BJ (cell line): ENCODE data around the gene NEGR1. TPM values are rescaled to one million over a fixed set of nuclear protein-coding genes. Genes with fewer than 3 reads are reported as not detected.

Source experiments
- CTCF ChIA-PET: fragments of 350-600 bp; formaldehyde crosslinking; extraction: SDS; loops from one replicate; lab custom pipeline; 2021; ENCODE audit warnings: antibody characterized with exemption, inconsistent platforms; lab: Yijun Ruan, JAX
- POLR2A ChIA-PET: fragments of 300-600 bp; sonication (Branson Sonifier 250); formaldehyde crosslinking; extraction: SDS; loops from one replicate; lab custom pipeline; 2021; ENCODE audit warnings: antibody characterized with exemption; lab: Charles Lee
- DNase-seq: peaks from one replicate; pipeline ENCODE4 v3.0.0-alpha.2; 2011; ENCODE audit warnings: low read depth
- H3K27me3 ChIP-seq: 2 replicates; pipeline ENCODE4 v1.6.0; 2011; ENCODE audit warnings: low read length; ENCODE audit not compliant: control insufficient read depth, insufficient read depth
- H3K36me3 ChIP-seq: 2 replicates; pipeline ENCODE4 v1.5.1; 2011; ENCODE audit warnings: low read length; ENCODE audit not compliant: control insufficient read depth, insufficient read depth
- H3K4me3 ChIP-seq: 2 replicates; pipeline ENCODE4 v1.5.1; 2011; ENCODE audit warnings: low read depth, mild to moderate bottlenecking, control low read depth, low read length
- polyA plus RNA-seq: library from polyadenylated mRNA; depleted of rRNA; stranded (reverse); fragments of >200 nt; gene quantifications from 2 replicates; pipeline ENCODE4 v1.2.3, GENCODE V29; 2011
- TF ChIP-seq, protein P1 (sequence below): IDR thresholded peaks from 2 replicates; pipeline ENCODE4 v1.5.1; 2011; ENCODE audit warnings: low read depth, mild to moderate bottlenecking, control low read depth, inconsistent platforms, low read length, moderate library complexity; ENCODE audit not compliant: insufficient read depth

Gene NEGR1
- polyA plus RNA-seq, 1 experiment: 15.4 TPM

DNA sequence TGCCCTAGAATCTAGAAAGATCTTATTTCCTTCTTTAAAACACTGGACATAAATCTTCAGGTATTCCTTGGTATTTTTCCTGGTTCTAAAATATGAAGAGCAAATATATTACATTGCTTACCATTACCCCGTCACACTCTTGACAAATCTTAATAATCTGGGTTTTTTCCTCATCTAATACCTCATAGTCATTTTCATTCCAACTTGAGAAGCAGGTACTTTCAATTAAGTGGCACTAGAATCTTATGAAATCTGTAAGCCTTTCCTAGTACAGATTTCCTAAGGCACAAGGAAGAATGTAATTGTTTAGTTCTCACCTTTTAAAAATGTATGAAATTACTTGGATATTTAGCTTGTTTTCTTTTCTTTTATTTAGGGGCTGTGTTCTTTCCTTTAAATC, 720.0 kb downstream of the NEGR1 start:
- ChIA-PET CTCF (no interaction called here), POLR2A (no interaction called here)
- H3K4me3 ChIP-seq: no peak overlapping the region
- no peaks in the 10 kb centered on the region for H3K36me3 ChIP-seq
- TF ChIP-seq, protein P1, sequence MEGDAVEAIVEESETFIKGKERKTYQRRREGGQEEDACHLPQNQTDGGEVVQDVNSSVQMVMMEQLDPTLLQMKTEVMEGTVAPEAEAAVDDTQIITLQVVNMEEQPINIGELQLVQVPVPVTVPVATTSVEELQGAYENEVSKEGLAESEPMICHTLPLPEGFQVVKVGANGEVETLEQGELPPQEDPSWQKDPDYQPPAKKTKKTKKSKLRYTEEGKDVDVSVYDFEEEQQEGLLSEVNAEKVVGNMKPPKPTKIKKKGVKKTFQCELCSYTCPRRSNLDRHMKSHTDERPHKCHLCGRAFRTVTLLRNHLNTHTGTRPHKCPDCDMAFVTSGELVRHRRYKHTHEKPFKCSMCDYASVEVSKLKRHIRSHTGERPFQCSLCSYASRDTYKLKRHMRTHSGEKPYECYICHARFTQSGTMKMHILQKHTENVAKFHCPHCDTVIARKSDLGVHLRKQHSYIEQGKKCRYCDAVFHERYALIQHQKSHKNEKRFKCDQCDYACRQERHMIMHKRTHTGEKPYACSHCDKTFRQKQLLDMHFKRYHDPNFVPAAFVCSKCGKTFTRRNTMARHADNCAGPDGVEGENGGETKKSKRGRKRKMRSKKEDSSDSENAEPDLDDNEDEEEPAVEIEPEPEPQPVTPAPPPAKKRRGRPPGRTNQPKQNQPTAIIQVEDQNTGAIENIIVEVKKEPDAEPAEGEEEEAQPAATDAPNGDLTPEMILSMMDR: no peak
- no peak for DNase-seq
- H3K27me3 ChIP-seq: no peaks in the 10 kb centered on the region

DNA sequence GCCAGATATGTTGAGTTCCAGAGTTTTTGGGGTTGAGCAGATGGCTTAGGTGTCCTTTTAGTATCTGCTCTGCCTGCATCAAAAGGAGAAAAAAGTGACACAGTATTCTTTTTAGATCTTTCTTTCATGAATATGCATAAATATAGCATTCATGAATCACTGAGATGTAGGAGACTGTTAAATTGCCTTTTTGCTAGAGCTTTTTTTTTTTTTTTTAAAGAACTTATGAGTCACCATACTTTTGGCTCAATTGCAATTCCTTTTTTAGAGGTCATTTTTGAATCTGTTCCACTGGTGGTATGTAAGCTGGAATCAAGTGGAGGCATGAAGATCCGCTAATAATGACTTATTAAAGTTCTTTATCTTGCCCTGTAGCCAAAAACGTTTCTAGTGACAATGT, 720.6 kb downstream of the NEGR1 start:
- peak; percentile 46 for DNase-seq
- H3K27me3 ChIP-seq: no peaks in the 10 kb centered on the region
- POLR2A ChIA-PET: interaction anchor here (0.6 kb wide), 1 partner anchor 1035 kb away, joined by 5 read pairs; no protein-coding TSS in a partner anchor
- no peak overlapping the region for H3K4me3 ChIP-seq
- TF ChIP-seq, protein P1: no peak
- H3K36me3 ChIP-seq: no peaks in the 10 kb centered on the region
- CTCF ChIA-PET: no interaction called here

DNA sequence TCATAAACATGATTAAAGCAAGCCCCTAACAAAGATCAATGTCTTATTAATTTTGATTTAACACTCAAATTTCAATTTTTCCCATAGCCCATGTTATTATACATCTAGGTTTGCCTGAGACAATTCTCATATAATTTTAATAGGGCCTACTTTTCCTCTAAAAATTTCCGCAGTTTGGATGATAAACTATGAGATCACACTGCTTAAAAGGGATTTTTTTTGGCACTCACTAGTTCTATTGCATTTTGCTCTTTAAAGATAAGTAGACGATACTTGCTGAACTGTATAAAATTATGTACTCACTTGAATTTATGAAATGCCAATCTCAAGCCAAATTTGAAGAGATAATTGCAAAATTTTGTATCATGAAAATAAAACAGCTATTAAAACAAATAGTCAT, 721.1 kb downstream of the NEGR1 start:
- H3K36me3 ChIP-seq: no peaks in the 10 kb centered on the region
- peak; percentile 6 for DNase-seq
- TF ChIP-seq, protein P1: no peak
- ChIA-PET POLR2A (interaction anchor here (0.6 kb wide), 1 partner anchor 1035 kb away, joined by 5 read pairs; no protein-coding TSS in a partner anchor), CTCF (interaction anchor here (1.0 kb wide), 1 partner anchor 20 kb away, joined by 4 read pairs; no protein-coding TSS in a partner anchor)
- H3K4me3 ChIP-seq: no peak overlapping the region
- H3K27me3 ChIP-seq: no peaks in the 10 kb centered on the region

DNA sequence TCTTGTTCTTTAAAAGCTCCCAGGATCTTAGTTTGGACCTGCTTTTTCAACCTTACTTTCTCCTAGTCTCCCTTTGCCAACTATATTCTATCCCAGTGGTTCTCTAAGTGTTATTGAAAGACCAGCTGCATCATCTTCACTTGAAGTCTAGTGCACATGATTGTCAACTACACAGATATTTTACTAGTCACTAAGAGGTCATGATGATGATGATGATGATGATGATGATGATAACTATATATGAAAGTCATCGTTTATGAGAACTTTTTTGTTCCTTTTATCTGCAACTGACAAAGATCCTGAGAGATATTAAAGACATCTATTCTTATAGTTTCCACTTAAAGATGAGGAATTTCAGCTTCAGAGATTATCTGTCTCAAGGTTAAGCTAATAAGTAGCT, 722.5 kb downstream of the NEGR1 start:
- Histone ChIP-seq H3K27me3 (no peaks in the 10 kb centered on the region), H3K36me3 (no peaks in the 10 kb centered on the region), H3K4me3 (no peak overlapping the region)
- TF ChIP-seq, protein P1: no peak
- ChIA-PET CTCF (no interaction called here), POLR2A (no interaction called here)
- no peak for DNase-seq

DNA sequence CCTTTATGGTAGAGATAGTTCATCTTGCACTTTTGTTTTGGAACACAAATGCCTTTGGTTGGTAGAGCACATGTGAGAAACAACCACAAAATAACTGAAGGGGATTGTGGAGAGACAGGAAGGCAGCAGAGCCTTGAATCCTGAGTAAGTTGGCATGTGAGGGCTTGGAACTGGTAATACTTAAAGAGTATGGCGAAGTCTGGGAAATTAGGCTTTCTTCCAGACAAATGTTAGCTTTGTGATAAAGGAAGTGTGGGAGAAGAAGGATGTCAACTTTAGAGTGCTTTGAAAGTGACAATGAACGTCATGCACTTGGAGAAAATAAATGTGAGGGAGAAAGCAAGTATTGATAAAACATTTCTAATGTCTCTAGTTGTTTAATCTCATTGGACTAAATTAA, 725.2 kb downstream of the NEGR1 start:
- Histone ChIP-seq H3K4me3 (no peak overlapping the region), H3K27me3 (no peaks in the 10 kb centered on the region), H3K36me3 (no peaks in the 10 kb centered on the region)
- TF ChIP-seq, protein P1: no peak
- CTCF ChIA-PET: no interaction called here
- DNase-seq: no peak
- POLR2A ChIA-PET: no interaction called here
